ENCODE results near the gene MET. TPM values are rescaled to one million over a fixed set of nuclear protein-coding genes. Genes with fewer than 3 reads are reported as not detected.

The MET gene
- total and polyA plus RNA-seq, 2 of the 13 experiments (the other 11 are each of a cell fraction or from before 2014, with no cell fraction given), result 21.8 to 31.5 TPM

- DNase-seq (ENCODE audit: low spot score) (no peak), ATAC-seq (no peak), FAIRE-seq (no peak)
- intact Hi-C loops (cut with micrococcal nuclease; ENCODE audit: unreplicated experiment) (no loop called here), in situ Hi-C loops (cut with HindIII; ENCODE audit: extremely low pct_ligation_motif_present, low pct_unique_long_range_greater_than_20kb) (no loop called here)
- ChIA-PET POLR2A (no interaction called here), CTCF (ENCODE audit: low intra/inter-chr PET ratio, low total read pairs) (no interaction called here)
- H3K27ac ChIP-seq (ENCODE audit: extremely low read length, insufficient read depth, low read length), result no peak overlapping the region
- H3K4me3 ChIP-seq (replicated peaks in 1 of 3; ENCODE audit: insufficient read depth in 1 of 3, low read depth in 2 of 3, low read length in 3 of 3), result no peak overlapping the region
- H3K9me3 ChIP-seq (ENCODE audit: low read length), result no peaks in the 10 kb centered on the region
- H2AFZ ChIP-seq (ENCODE audit: low read length), result no peak overlapping the region
- H3K9ac ChIP-seq (ENCODE audit: insufficient read depth, low read depth, low read length), result no peak overlapping the region
- H3K36me3 ChIP-seq (replicated peaks in 1 of 2; ENCODE audit: control insufficient read depth in 1 of 2, insufficient read depth in 2 of 2, low read length in 2 of 2), result no peaks in the 10 kb centered on the region
- H3K79me2 ChIP-seq (ENCODE audit: insufficient read depth, low read length), result no peaks in the 10 kb centered on the region
- H3K4me2 ChIP-seq (ENCODE audit: low read depth, low read length), result no peak overlapping the region
- no TSS peak for BruUV-seq (replicated peaks)
- no peaks in the 10 kb centered on the region for H4K20me1 ChIP-seq (ENCODE audit: insufficient read depth, low read length)
- H3K4me1 ChIP-seq (ENCODE audit: insufficient read depth, low read length), result peaks cover 14% of the 10 kb centered on the region
- no peaks in the 10 kb centered on the region; a peak in 2 of 5 replicates for H3K27me3 ChIP-seq (ENCODE audit: control insufficient read depth in 1 of 2, insufficient read depth in 2 of 2, low read length in 2 of 2)
- 91% methylated on average over 1 of the region's 1 CpG for WGBS (ENCODE audit: low lambda C conversion rate)
- TF ChIP-seq MIER2 (CRISPR knock-in tag; IDR thresholded peaks at IDR 0.05) (no peak), SSRP1 (CRISPR knock-in tag; IDR thresholded peaks at IDR 0.05) (no peak), ZBTB20 (CRISPR knock-in tag; IDR thresholded peaks at IDR 0.05; ENCODE audit: borderline replicate concordance, low read depth) (no peak), POLR2AphosphoS2 (IDR thresholded peaks at IDR 0.05; ENCODE audit: low read depth, low read length) (no peak), NFIB (CRISPR knock-in tag; IDR thresholded peaks at IDR 0.05; ENCODE audit: borderline replicate concordance) (no peak), ZNF282 (IDR thresholded peaks at IDR 0.05; ENCODE audit: partially characterized antibody) (no peak), BRF2 (CRISPR knock-in tag; IDR thresholded peaks at IDR 0.05) (no peak), PLRG1 (conservative IDR thresholded peaks at IDR 0.05) (no peak), ZNF782 (CRISPR knock-in tag; IDR thresholded peaks at IDR 0.05; ENCODE audit: borderline replicate concordance) (no peak), ZNF674 (CRISPR knock-in tag; IDR thresholded peaks at IDR 0.05; ENCODE audit: low read depth) (no peak), THAP8 (CRISPR knock-in tag; IDR thresholded peaks at IDR 0.05; ENCODE audit: borderline replicate concordance) (no peak), ZNF776 (CRISPR knock-in tag; IDR thresholded peaks at IDR 0.05) (no peak), ZNF17 (CRISPR knock-in tag; IDR thresholded peaks at IDR 0.05) (no peak), JUND (CRISPR knock-in tag; IDR thresholded peaks at IDR 0.05) (no peak), HMGA1 (CRISPR knock-in tag; conservative IDR thresholded peaks at IDR 0.05) (no peak), ZNF343 (CRISPR knock-in tag; IDR thresholded peaks at IDR 0.05) (no peak), ZNF704 (CRISPR knock-in tag; IDR thresholded peaks at IDR 0.05; ENCODE audit: borderline replicate concordance) (no peak), TOPORS (CRISPR knock-in tag; IDR thresholded peaks at IDR 0.05) (no peak), HNF4A (CRISPR knock-in tag; IDR thresholded peaks at IDR 0.05) (no peak), KDM5B (CRISPR knock-in tag; IDR thresholded peaks at IDR 0.05; ENCODE audit: borderline replicate concordance) (no peak)
Measured at GRCh38 chr7:116632384-116632783, 39.6 kb upstream of the MET start.

All from HepG2 (cell line).